Measurements from ENCODE around the gene KCNK10. TPM values are rescaled to one million over a fixed set of nuclear protein-coding genes. Genes with fewer than 3 reads are reported as not detected.

Gene KCNK10
- total and polyA plus RNA-seq, 2 of the 8 experiments (the other 6 are each of a cell fraction or from before 2014, with no cell fraction given), result 0.45 to 0.63 TPM

DNA sequence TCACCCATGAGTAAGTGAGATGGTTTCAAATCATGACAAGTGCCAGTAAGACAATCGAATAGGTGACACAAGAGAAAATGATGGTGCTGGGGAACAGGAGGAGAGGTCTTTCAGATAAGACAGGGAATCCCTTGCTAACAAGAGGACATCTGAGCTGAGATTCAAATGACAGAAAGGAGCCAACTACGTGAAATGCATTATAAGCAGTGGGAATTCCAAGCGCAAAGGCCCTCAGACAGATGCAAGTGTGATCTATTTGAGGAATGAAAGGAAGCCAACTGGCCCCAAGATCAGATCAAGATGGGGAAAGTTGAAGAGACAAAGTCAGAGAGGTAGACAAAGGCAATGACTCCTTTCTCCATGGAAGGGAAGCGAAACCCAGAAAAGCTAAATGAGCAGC is 4.7 kb downstream of the KCNK10 start:
- CTCF ChIA-PET (ENCODE audit: partially characterized antibody), result interaction anchor here (2.0 to 2.5 kb wide), 2 partner anchors 61 to 150 kb away, joined by 7 to 9 read pairs; no protein-coding TSS in a partner anchor
- H2BK120ac ChIP-seq (replicated peaks; ENCODE audit: low read depth, low read length), result no peak overlapping the region
- H3K18ac ChIP-seq (ENCODE audit: extremely low read depth, low read length), result no peak overlapping the region
- H3K79me1 ChIP-seq (ENCODE audit: low read depth, low read length), result no peaks in the 10 kb centered on the region
- H4K5ac ChIP-seq (ENCODE audit: insufficient read length, low read depth, low read length), result no peak overlapping the region
- H2AFZ ChIP-seq (ENCODE audit: low read length), result no peak overlapping the region
- H3K9me3 ChIP-seq (ENCODE audit: insufficient read depth in 2 of 2, low read depth in 1 of 2, low read length in 1 of 2), result no peaks in the 10 kb centered on the region
- peaks cover 0 to 8% (median 3%) of the 10 kb centered on the region in 4 experiments; a peak in 5 of 7 replicates for H3K4me1 ChIP-seq (replicated peaks in 1 of 4; ENCODE audit: control insufficient read depth in 3 of 4, insufficient read depth in 4 of 4, low read length in 3 of 4)
- no peak for FAIRE-seq
- H2BK20ac ChIP-seq (ENCODE audit: low read length), result no peak overlapping the region
- no peaks in the 10 kb centered on the region for H3K36me3 ChIP-seq (ENCODE audit: control insufficient read depth in 2 of 4, insufficient read depth in 4 of 4, low read length in 3 of 4)
- H3K9ac ChIP-seq (replicated peaks in 1 of 4; ENCODE audit: extremely low read depth in 1 of 4, low read depth in 3 of 4, low read length in 3 of 4), result no peak overlapping the region
- no peak overlapping the region for H3K56ac ChIP-seq (replicated peaks; ENCODE audit: insufficient read length, low read depth, low read length)
- H4K91ac ChIP-seq (replicated peaks; ENCODE audit: insufficient read length, low read length), result no peak overlapping the region
- no peak overlapping the region for H3K4ac ChIP-seq (replicated peaks; ENCODE audit: insufficient read length, low read depth, low read length)
- H2BK5ac ChIP-seq (ENCODE audit: low read depth, low read length), result no peak overlapping the region
- no peaks in the 10 kb centered on the region for H3K79me2 ChIP-seq (ENCODE audit: control insufficient read depth in 1 of 2, insufficient read depth in 2 of 2, low read length in 2 of 2)
- H3K23ac ChIP-seq (ENCODE audit: insufficient read length), result no peak overlapping the region
- no peak overlapping the region for H2AK5ac ChIP-seq (ENCODE audit: low read depth, low read length)
- no peak for DNase-seq (ENCODE audit: low read depth in 1 of 2, low spot score in 2 of 2)
- no peak overlapping the region for H3K27ac ChIP-seq (ENCODE audit: low read depth, low read length)
- no peaks in the 10 kb centered on the region for H4K20me1 ChIP-seq (replicated peaks in 1 of 2; ENCODE audit: control insufficient read depth in 1 of 2, insufficient read depth in 2 of 2, low read length in 2 of 2)
- H3K14ac ChIP-seq (ENCODE audit: insufficient read length), result no peak overlapping the region
- peaks cover 8 to 25% (median 23%) of the 10 kb centered on the region in 4 experiments for H3K27me3 ChIP-seq (replicated peaks in 1 of 4; ENCODE audit: control insufficient read depth in 3 of 4, extremely low read depth in 1 of 4, insufficient read depth in 3 of 4, low read length in 3 of 4)
- H2BK15ac ChIP-seq (ENCODE audit: low read length), result no peak overlapping the region
- H2BK12ac ChIP-seq (ENCODE audit: low read depth, low read length), result no peak overlapping the region
- 90% methylated on average over 4 of the region's 4 CpGs; no CpG with 5 or more reads in 1 of the 2 experiments for whole genome bisulfite sequencing, 2 experiments (ENCODE audit: extremely low coverage in 1 of 2, insufficient coverage in 1 of 2, insufficient read length in 1 of 2, insufficient replicate concordance in 2 of 2, low coverage in 1 of 2, low lambda C conversion rate in 2 of 2, missing lambda C conversion rate in 1 of 2)
- H3K4me2 ChIP-seq (ENCODE audit: insufficient read depth in 1 of 2, low read depth in 2 of 2, low read length in 2 of 2), result no peak overlapping the region
- H4K8ac ChIP-seq (ENCODE audit: extremely low read depth, insufficient read depth, low read length), result no peak overlapping the region
- POLR2A ChIA-PET (ENCODE audit: partially characterized antibody), result no interaction called here
- peaks cover 14% of the 10 kb centered on the region for H3K23me2 ChIP-seq (ENCODE audit: low read depth, low read length)
- H3K4me3 ChIP-seq (ENCODE audit: extremely low read depth in 1 of 4, insufficient read depth in 2 of 4, low read depth in 3 of 4, low read length in 4 of 4), result no peak overlapping the region
- TF ChIP-seq, protein P1, sequence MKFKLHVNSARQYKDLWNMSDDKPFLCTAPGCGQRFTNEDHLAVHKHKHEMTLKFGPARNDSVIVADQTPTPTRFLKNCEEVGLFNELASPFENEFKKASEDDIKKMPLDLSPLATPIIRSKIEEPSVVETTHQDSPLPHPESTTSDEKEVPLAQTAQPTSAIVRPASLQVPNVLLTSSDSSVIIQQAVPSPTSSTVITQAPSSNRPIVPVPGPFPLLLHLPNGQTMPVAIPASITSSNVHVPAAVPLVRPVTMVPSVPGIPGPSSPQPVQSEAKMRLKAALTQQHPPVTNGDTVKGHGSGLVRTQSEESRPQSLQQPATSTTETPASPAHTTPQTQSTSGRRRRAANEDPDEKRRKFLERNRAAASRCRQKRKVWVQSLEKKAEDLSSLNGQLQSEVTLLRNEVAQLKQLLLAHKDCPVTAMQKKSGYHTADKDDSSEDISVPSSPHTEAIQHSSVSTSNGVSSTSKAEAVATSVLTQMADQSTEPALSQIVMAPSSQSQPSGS (IDR thresholded peaks at IDR 0.05; ENCODE audit: low read length), result no peak
- TF ChIP-seq HDAC6 (IDR thresholded peaks at IDR 0.05; ENCODE audit: low read depth, low read length), result no peak
- TF ChIP-seq TCF12 (IDR thresholded peaks at IDR 0.05; ENCODE audit: low read depth, low read length), result no peak
- no peak for TF ChIP-seq FOSL1 (IDR thresholded peaks at IDR 0.05; ENCODE audit: insufficient read depth, low read depth, low read length)
- no peak for TF ChIP-seq EGR1 (IDR thresholded peaks at IDR 0.05; ENCODE audit: borderline replicate concordance, low read depth, low read length)
- no peak for TF ChIP-seq CHD2 (IDR thresholded peaks at IDR 0.05; ENCODE audit: low read length)
- TF ChIP-seq NANOG (IDR thresholded peaks at IDR 0.05; ENCODE audit: insufficient read depth, low read depth, low read length, poor library complexity, severe bottlenecking), result no peak
- TF ChIP-seq SIX5 (IDR thresholded peaks at IDR 0.05; ENCODE audit: low read depth, low read length), result no peak
- TF ChIP-seq SAP30 (IDR thresholded peaks at IDR 0.05; ENCODE audit: insufficient read depth, insufficient replicate concordance, low read length), result no peak
- no peak for TF ChIP-seq GABPA (IDR thresholded peaks at IDR 0.05; ENCODE audit: borderline replicate concordance, insufficient read depth, low read length)
- TF ChIP-seq RBBP5 (IDR thresholded peaks at IDR 0.05; ENCODE audit: borderline replicate concordance, low read depth, low read length), result no peak
- no peak for TF ChIP-seq CREB1 (IDR thresholded peaks at IDR 0.05)
- TF ChIP-seq TBP (IDR thresholded peaks at IDR 0.05; ENCODE audit: low read depth, low read length), result no peak

Data from H1 (cell line).